ENCODE measurements around the gene KRTAP5-3. TPM values are rescaled to one million over a fixed set of nuclear protein-coding genes. Genes with fewer than 3 reads are reported as not detected.
"Not testable (repeated sequence)": the region's sequence is repeated elsewhere in the genome, so short reads cannot be mapped to it uniquely, and the experiment has no call there.

Gene KRTAP5-3, protein sequence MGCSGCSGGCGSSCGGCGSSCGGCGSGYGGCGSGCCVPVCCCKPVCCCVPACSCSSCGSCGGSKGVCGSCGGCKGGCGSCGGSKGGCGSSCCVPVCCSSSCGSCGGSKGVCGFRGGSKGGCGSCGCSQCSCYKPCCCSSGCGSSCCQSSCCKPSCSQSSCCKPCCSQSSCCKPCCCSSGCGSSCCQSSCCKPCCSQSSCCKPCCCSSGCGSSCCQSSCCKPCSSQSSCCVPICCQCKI
- total RNA-seq: not detected
- long read RNA-seq: 0 reads

DNA sequence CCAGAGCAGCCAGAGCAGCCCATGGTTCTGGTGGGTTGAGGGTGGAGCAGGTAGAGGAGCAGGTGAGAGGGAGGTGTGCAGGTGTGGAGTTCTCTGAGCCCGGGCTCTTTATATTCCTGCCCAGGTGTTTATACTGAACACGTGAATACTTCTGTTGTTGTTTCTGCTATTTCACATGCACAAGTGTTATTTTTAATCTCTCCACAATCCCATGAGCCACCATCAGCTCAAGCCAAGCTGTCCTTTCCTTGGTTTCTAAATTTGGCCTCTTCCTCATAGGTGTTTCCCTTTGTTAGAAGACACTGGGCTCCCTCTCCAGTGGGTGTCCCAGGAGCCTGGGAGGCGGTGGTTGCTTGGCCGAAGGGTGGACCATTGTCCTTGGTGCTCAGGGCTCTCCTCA lies at the start of gene KRTAP5-3:
TSS of gene KRTAP5-3 (minus strand) at position 101 of the 400 bp plus-strand sequence. CDS start at position 23, 78 bp downstream.
- no peak for ATAC-seq (ENCODE audit: poor library complexity)
- intact Hi-C loops (cut with DNase I): no loop called here
- DNase-seq: no peak

DNA sequence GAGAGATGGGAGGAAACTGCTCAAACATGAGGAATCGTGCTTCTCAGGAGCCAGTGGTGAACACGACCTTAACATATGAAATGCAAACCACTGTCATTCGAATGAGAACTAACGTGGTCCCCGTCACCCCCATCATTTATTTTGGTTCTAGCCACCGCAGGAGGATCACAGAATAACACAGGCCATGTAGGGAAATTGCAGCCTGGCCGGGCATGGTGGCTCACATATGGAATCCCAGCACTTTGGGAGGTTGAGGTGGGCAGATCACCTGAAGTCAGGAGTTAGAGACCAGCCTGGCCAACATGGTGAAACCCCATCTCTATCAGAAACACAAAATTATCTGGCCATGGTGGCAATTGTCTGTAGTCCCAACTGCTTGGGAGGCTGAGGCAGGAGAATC lies 48.4 kb upstream of the KRTAP5-3 start:
- DNase-seq (no peak), ATAC-seq (ENCODE audit: poor library complexity) (no peak)
- intact Hi-C loops (cut with DNase I): no loop called here

DNA sequence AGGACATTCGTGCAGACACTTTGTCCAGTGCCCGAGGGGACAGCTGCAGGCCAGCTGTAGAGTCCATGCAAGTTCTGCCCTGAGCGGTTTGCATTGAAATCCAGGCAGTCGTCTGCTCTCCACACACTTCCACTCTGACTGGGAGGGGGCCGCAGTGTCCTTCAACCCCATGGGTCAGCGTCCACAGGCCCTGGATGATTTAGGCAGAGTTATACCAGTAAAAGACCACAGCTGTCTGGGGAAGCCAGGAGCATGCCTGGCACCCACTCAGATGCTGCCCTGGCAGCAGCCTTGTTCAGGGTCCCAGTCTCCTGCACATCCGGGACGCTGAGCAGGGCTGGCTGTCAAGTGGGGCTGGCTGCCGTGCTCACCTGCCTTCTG lies 47.8 kb upstream of the KRTAP5-3 start:
- no peak for DNase-seq
- intact Hi-C loops (cut with DNase I): no loop called here
- ATAC-seq (ENCODE audit: poor library complexity): no peak

DNA sequence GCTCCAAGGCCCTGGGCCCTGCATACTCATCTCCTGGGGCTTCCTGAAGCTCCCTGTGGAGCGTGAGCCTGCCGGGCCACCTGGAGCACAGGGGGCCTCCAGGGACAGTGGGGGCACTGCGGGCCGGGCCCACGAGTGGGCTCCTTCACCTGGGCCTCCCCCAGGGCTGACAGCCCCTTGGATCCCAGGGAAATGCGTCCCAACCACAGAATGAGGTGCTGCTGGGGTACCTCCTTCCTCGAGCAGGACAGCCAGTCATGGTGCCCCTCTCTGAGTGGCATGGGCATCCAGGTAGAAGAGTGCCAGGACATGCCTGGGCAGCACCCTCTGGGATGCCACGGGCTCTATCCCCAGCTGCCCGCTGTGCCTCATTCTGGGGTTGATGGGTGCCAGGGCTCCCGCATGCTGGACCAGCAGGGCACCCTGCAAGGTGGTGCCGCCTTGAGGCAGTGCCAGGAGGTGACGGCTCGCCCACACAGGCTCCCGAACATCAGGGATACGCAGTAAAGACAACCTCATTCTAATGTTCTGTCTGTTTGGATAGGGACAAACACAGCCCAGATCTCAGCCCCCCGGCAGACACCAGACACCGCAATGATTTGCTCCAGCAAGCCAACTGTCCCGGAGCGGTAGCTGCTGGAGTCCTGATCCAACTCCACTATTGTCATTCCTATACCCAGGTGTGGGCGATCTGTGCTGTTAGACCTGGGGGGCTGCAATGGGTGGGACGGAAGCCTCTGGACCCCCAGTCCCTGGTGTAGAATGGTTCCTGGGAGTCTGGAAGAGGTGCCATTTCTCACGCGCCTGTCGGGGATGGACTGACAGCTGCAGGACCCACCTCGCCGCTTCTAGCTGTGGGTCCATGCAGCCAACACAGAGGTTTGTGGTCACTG lies 47.2 kb upstream of the KRTAP5-3 start:
- DNase-seq (no peak), ATAC-seq (ENCODE audit: poor library complexity) (no peak)
- intact Hi-C loops (cut with DNase I): no loop called here

DNA sequence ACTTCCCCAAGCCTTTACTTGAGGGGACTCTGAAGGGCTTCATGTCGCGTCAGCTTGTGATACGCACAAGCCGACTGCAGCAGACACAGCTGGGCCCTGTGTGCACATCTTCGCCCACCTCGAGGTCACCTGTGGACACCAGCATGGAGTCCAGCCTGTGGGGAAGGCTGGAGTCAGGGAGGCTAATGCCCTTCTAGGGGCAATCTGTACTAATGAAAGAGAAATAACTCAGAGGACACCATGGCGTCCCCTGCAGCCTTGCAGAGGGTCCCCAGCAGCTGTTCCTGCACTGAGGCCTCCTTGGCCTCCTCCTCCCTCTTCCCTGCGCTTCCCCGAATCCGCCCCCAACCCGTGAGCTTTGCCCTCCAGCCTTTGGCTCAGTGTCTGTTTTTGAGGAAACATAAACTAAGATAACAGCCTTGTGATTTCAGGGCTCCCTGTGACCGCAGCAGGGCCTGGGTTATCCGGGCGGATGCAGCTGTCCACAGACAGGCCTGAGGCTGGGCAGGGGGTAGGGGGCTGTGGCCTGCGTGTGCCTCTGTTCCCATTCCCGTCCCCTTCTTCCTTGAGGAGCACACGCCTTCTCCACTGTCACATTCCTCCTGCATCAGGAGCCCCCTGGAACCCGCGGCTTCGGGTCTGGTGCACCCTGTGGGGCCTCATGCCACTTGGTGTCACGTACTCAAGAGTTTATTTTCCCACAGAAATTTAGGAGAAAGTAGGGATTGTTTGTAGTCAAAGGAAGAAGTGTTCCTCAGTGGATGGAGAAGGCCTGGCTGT lies 46.3 kb upstream of the KRTAP5-3 start:
- DNase-seq (no peak), ATAC-seq (ENCODE audit: poor library complexity) (no peak)
- intact Hi-C loops (cut with DNase I): loop anchor here (5.0 kb wide), 2 partner anchors 38 to 498 kb away; no protein-coding TSS in a partner anchor

DNA sequence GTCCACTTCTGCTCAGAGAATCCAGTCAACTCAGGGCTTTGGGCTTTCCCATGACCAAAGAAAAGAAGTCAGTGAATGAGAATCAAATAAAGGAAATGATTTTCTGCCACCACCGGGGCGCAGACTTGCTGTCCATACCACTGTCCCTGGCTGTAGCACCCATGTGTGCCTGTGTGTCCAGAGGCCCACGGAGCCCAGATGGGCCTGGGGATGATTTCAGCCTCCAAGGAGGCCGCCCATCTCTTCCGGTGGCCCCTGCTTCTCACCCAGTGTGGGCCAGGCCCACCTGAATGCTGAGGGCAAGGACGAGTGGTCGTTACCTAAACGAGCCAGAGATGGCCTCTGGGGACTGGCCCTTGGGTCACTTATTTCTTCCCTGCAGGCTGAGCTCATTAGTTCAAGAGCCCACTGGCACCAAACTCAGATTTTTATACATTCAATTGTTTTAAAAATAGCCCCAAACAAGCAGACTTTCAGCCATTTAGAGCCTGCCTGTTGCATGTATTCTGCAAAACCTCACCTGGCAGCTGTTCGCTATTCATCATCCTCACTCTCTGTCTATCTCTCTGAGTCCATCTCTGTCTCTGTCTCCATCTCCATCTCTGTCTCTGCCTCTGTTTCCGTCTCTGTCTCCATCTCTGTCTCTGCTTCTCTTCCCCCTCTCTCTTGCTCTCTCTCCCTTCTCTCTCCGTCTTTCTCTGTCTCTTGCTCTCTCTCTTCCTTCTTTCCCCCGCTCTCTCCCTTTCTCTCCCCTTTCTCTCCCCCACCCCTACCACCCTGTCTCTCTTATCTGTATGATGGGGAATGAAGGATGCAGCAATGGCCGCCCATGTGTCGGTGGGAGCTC lies 45.5 kb upstream of the KRTAP5-3 start:
- DNase-seq (no peak), ATAC-seq (ENCODE audit: poor library complexity) (no peak)
- intact Hi-C loops (cut with DNase I): loop anchor here (5.0 kb wide), 2 partner anchors 39 to 499 kb away; no protein-coding TSS in a partner anchor

DNA sequence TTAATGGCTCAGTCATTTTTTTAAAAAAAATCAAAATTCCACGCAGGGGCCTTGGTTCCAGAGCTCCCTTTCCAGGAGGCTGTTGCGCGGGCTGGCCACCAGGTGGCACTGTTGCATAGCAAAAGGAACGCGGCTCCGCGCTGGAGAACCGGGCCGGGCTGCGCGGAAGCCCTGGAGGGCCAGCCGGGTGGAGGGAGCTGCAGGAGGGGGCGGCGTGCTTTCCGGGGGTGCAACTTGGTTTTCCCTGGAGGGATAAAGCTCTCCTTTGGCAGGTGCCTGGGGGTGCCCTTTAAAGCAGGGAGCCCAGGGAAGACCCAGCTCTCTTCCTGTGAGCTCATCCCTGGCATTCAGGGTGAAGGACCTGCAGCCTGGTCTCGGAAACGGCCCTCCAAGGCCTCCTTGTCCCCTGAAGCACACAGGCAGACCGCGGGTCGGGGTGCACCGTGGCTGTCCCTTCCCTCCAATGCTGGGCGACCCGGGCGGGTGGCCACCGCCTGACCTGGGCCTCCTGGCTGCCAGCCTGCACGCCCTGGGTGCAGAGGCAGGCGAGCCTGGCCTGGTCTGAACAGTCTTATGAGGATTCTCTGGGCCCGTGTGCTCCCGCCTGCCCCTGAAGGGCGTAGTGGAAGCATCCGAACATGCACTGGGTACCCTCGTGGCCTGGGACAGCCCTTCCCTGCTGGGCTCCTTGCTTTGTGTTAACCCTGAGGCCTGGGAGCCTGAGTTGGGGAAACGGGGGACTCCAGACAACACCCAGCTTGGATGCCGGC lies 44.7 kb upstream of the KRTAP5-3 start:
- ATAC-seq (ENCODE audit: poor library complexity) (peak; percentile 88), DNase-seq (peak; percentile 85)
- intact Hi-C loops (cut with DNase I): loop anchor here (5.0 kb wide), 2 partner anchors 39 to 499 kb away; no protein-coding TSS in a partner anchor

DNA sequence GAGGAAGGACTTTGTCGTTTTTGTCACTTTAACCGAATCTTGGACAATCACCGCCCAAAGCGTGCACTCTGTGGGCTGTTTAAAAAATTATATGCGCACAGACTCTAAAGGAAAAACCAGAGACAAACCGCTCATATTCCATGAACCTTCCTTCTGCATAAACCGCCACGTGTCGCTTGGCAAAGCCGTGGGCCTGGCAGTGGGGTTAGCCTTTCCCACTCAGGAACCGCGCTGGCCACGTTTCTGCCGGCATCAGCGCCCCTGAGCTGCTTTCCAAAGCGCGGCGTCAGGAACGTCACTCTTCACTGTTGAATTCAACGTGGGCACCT lies 44.1 kb upstream of the KRTAP5-3 start:
- ATAC-seq (ENCODE audit: poor library complexity) (no peak), DNase-seq (no peak)
- intact Hi-C loops (cut with DNase I): loop anchor here (5.0 kb wide), 2 partner anchors 40 to 500 kb away; no protein-coding TSS in a partner anchor

DNA sequence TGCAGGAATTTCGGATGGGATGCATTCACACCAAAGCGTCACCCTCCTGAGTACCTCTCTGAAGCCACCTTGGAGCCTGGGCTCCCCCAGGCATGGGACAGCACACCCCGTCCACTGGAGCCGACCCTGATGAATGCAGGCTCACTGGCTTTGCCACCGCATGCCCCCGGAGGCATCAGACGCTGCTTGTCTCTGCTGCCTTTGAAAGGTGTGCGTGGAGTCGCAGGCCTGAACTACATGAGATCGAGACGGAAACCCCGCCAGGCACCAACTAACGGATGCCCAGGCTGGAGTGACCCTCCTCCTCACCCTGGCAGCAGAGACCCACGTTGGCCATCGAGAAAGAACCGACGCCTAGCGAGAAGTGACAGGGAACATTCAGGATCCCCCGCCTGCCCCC lies 43.8 kb upstream of the KRTAP5-3 start:
- ATAC-seq (ENCODE audit: poor library complexity) (no peak), DNase-seq (no peak)
- intact Hi-C loops (cut with DNase I): loop anchor here (5.0 kb wide), 2 partner anchors 40 to 500 kb away; no protein-coding TSS in a partner anchor

DNA sequence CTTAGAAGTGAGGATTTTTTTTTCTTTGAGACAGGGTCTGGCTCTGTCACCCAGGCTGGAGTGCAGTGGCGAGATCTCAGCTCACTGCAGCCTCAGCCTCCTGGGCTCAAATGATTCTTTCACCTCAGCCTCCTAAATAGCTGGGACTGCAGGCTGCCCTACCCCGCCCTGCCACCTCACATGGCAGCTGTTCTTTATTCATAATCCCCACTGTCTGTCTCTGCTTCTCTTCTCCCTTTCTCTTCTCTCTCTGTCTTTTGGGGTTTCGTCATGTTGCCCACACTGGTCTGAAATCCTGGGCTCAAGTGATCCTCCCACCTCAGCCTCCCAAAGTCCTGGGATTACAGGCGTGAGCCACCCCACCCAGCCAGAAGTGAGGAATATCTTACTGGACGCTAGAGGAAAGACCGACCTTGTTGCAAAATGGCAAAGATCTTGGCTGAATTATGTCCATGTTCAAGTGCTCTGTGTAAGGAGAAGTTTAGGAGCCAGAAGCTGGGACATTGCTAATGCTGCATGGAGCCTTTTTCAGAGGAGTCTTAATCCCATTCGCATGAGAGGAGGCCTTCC lies 43.2 kb upstream of the KRTAP5-3 start:
- DNase-seq (no peak), ATAC-seq (ENCODE audit: poor library complexity) (no peak)
- intact Hi-C loops (cut with DNase I): loop anchor here (5.0 kb wide), 2 partner anchors 41 to 501 kb away; no protein-coding TSS in a partner anchor

DNA sequence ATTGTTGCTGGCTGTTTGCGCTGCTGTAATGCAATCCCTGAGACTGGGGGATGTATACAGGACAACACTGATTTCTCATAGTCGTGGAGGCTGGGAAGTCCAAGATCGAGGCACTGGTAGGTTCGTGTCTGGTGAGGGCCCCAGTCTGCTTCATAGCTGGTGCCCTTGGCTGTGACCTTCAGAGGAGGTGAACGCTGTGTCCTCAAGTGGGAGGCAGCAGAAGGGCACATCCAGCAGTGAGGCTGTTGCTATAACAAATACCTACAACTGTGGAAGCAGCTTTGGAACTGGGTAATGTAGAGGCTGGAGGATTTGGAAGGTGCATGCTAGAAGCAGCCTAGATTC lies 42.6 kb upstream of the KRTAP5-3 start:
- ATAC-seq (ENCODE audit: poor library complexity) (peak; percentile 13), DNase-seq (no peak)
- intact Hi-C loops (cut with DNase I): loop anchor here (5.0 kb wide), 2 partner anchors 41 to 501 kb away; no protein-coding TSS in a partner anchor

DNA sequence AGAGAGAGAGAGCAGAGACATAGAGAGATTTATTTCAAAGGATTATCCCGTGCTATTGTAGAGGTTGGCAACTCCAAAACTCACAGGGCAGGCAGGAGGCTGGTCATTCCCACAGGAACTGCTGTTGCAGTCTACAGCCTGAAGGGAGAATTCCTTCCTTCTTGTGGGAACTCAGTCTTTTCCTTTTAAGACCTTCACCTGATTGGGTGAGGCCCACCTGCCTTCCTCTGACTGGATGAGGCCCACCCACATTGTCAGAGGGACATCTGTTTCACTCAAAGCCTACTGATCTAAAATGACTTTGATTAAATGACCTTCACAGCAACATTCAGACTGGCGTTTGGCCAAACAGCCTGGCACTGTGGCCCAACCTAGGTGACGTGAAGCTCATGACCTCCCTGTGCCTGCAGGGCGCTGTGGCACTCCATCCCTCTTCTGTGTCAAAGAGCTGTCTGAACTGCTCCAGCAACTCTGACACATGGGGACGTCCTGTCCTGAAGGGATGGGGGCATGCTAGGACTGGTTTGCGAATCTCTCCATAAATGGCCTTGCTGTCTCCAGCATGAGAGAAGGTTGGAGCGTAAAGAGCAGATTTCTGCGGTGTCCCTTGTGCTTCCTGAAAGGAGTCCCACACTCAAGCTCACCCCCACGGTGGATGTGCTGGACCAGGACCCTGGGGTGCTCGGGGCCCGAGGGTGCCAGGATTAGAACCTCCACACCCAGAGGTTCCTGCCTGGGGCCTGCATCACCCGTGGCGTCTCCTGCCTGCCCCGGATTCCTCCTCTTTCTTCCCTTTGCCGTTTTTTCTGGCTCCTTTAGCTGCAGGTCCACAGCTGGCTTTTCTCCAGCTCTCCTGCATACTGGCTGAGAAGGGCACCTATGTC lies 42.0 kb upstream of the KRTAP5-3 start:
- intact Hi-C loops (cut with DNase I): loop anchor here (5.0 kb wide), 2 partner anchors 42 to 502 kb away; no protein-coding TSS in a partner anchor
- DNase-seq (no peak), ATAC-seq (ENCODE audit: poor library complexity) (peak; percentile 10)

DNA sequence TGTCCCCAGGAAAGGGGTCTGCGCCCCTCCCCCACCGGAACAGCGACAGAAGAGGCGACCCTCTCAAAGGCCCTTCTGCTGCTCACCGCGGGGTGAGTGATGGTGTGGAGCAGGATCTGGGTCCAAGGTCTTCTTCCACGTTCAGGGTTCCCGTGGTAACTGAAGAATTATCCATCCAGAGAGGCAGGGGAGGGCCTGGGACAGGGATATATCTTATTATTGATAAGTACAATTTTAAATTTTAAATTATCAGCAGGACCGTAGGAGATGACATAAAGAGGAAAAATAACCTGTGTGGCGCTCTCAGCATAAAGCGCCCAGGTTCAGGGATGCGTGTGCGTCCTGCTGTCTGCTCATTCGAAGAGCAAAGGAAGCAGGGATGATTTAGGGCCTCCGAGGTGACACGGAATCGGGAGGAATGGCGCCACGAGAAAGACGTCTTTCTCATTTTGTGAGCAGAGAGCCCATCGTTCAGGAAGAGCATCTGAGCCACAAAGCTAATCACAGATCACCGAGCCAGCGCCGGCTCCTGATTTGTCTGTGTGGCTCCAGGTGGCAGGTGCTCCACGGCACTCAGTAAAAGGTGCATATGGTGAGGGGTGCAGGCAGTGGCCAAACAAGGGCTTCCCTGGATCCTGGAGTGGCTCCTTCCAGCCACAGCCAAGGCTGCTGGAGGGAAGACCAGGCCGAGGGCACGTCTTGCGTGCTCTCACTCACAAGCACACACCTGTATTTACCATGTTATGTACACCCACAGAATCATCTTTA lies 40.6 kb upstream of the KRTAP5-3 start:
- intact Hi-C loops (cut with DNase I): no loop called here
- DNase-seq: no peak
- ATAC-seq (ENCODE audit: poor library complexity): no peak

DNA sequence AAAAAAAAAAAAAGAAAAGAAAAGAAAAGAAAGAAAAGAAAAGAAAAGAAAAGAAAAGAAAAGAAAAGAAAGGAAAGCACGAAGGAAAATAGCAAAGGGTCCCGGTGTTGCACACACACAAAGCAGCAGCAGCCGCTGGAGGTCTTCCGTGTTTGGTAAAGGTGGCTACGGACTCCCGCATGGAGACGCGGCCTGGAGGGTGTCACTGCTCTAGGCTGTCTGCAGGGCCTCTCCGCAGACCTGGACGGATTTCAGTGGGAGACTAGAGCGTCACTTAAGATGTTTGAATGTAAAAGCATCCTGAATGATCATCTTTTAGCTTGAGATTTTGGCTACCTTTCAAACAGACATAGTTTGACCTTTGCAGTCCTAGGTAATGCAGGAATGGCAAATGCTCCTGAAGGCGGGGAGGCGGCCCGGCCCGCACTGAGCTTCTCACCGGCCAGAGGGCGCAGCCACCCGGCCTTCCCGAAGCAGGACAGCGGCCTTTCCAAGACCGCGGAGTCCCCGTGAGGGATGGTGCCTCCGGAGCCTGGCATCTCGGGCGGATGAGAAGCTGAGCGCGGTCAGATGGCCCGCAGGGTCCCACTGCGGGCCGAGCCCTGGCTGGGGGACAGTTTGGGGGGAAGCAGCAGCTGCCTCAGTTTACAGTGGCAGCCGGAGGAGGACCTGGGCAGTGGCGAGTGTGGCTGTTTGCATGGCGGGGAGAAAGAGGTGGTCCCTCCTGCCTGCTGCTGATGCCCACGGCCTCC lies 39.8 kb upstream of the KRTAP5-3 start:
- intact Hi-C loops (cut with DNase I): no loop called here
- ATAC-seq (ENCODE audit: poor library complexity) (no peak), DNase-seq (no peak)

DNA sequence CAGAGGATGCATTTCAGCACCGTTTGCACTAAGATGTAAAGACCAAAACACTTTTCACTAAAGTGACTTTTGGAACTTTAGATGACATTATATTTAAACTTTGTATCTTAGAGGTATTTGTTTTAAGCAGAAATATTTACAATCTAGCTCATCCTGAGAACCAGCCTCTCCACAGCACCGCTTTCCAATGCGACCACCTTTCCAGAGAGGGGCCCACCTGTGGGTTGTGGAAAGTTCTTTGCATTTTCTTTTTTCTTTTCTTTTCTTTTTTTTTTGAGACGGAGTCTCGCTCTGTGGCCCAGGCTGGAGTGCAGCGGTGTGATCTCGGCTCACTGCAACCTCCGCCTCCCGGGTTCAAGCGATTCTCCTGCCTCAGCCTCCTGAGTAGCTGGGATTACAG lies 38.3 kb upstream of the KRTAP5-3 start:
- intact Hi-C loops (cut with DNase I); DNase-seq; ATAC-seq (ENCODE audit: poor library complexity): not testable (repeated sequence)
